KBM-7 (cell line): ENCODE results near the gene AGRN.
A peak's percentile ranks its signal among the peaks of the same experiment; 100 is the strongest.
"Not testable (repeated sequence)": the region's sequence is repeated elsewhere in the genome, so short reads cannot be mapped to it uniquely, and the experiment has no call there.

Experiments used
- DNase-seq: peaks from one replicate; pipeline ENCODE4 v3.0.0-alpha.2; 2015
- in situ Hi-C: fragments of 300-500 bp; cut with MboI; formaldehyde crosslinking; loops from 2 replicates; pipeline ENCODE4 v1.14.3; 2020; ENCODE audit warnings: low sequenced_read_pairs, low pct_unique_long_range_greater_than_20kb, mixed read lengths

The AGRN gene

GRCh38 chr1:1058088-1058905 lies 38.4 kb downstream of the AGRN start:
- no peak for DNase-seq
- in situ Hi-C loops, result no loop called here

DNA sequence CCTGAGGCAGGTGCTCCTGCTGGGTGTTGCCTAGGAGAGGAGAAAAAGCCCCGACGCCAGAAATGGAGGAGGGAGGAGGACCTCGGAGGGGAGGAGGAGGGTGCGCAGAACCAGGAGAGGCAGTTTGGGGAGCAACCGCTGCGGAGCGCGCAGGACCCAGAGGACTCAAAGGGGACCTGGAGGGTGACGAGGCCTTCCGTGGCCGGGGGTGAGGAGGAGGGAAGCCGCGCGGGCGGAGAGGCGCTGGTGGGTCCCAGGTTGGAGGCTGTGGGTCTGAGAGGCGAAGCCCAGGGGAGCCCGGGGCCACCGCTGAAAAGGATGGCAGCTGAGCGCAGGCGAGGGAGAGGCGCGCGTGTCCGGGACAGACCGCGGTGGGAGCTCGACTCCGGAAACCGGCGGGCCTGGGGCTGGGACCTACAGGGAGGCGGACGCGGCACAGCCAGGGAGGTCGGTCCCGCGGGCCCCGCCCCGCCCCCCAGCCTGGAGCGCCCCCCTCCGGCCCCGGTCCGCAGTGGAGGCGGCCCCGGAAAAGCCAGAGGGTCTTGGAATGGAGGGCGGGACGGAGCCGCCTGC lies 39.1 kb downstream of the AGRN start:
- DNase-seq, result no peak
- in situ Hi-C loops, result no loop called here

DNA sequence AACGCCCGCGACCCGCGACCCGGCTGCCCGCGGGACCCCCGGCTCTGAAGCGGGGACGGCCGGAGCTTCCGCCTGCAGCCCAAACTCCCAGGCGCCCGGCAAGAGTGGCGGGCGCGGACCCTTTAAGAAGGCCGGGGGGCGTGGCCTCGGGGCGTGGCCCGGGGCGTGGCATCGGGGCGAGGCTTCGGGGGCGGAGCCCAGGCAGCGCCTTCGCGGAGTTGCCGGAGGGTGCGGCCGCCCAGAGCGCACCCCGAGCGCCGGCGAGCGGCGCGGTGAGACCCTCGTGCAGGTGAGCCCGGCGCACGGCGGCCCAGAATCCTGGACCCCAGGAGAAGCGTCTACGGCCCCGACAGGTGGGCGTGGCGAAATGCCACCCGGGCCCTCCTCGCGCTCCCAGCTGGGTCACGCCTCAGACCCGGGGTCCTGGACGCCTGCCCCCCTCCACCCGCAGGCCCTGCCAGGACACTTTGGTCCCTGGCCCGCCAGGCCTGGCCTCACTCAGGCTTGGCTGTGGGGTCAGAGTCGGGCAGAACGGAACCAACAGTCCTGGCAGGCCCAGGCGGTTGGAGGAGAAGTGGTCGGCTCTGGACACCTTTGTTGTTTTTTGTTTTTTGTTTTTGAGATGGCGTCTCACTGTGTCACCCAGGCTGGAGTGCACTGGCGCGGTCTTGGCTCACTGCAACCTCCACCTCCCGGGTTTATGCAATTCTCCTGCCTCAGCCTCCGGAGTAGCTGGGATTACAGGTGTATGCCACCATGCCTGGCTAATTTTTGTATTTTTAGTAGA lies 39.8 kb downstream of the AGRN start:
- peak; percentile 81 for DNase-seq
- in situ Hi-C loops, result no loop called here

GRCh38 chr1:1060281-1061000 lies 40.5 kb downstream of the AGRN start:
- in situ Hi-C loops, result no loop called here
- DNase-seq, result no peak

- no peak for DNase-seq
- in situ Hi-C loops, result no loop called here
Observed at GRCh38 chr1:1061682-1062345, 41.9 kb downstream of the AGRN start.

- DNase-seq, result no peak
- in situ Hi-C loops, result no loop called here
Observed at GRCh38 chr1:1062348-1063163, 42.6 kb downstream of the AGRN start.

- in situ Hi-C loops, result no loop called here
- no peak for DNase-seq
Observed at GRCh38 chr1:1063261-1063944, 43.5 kb downstream of the AGRN start.

DNA sequence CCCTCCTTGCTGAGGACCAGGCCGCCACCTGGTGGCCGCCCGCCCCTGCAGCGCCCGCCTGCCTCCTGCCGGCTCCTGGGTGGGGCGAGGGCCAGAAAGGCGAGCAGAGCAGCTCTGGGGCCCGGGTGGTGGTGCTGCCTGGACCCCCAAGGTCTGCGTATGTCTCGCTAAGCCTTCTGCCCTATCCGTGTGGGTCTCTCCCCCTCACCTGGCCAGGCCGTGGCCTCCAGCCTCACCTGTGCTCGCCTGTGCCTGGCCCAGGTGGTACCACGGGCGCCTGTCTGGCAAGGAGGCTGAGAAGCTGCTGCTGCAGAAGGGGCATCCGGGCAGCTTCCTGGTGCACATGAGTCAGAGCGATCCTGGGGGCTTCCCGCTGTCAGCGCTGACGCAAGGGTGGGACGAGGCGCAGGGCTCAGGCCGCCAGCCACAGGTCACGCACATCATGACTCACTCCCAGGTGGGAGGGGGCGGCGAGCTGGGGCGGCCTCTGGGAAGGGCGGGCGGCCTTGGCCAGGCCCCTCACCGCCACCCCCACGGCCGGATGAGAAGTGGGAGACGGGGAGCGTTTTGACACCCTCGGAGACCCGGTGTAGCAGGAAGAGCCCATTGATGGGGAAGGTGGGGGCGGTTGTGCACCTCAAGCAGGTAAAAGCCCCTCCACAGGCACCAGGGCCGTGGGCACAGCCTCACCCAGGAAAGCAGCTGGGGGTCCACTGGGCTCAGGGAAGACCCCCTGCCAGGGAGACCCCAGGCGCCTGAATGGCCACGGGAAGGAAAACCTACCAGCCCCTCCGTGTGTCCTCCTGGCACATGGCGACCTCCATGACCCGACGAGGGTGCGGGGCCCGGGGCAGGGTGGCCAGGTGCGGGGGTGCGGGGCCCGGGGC lies 44.3 kb downstream of the AGRN start:
- in situ Hi-C loops, result no loop called here
- DNase-seq, result peak; percentile 72

DNA sequence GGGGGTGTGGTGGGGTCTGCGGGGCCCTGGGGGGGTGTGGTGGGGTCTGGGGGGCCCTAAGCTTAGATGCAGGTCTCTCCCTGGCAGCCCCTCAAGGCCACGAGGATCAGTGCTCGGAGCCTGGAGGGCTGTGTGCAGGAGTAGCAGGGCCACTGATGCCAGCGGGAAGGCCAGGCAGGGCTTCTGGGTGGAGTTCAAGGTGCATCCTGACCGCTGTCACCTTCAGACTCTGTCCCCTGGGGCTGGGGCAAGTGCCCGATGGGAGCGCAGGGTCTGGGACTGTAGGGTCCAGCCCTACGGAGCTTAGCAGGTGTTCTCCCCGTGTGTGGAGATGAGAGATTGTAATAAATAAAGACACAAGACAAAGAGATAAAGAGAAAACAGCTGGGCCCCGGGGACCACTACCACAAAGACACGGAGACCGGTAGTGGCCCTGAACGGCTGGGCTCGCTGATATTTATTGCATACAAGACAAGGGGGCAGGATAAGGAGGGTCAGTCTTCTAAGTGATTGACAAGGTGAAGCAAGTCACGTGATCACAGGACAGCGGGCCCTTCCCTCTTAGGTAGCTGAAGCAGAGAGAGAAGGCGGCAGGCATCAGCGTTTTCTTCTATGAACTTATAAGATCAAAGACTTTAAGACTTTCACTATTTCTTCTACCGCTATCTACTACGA lies 45.5 kb downstream of the AGRN start:
- no peak for DNase-seq
- in situ Hi-C loops, result no loop called here

GRCh38 chr1:1065940-1066304 lies 46.0 kb downstream of the AGRN start:
- DNase-seq, in situ Hi-C loops: not testable (repeated sequence)

GRCh38 chr1:1066403-1067283 lies 46.7 kb downstream of the AGRN start:
- DNase-seq, result no peak
- in situ Hi-C loops, result no loop called here

DNA sequence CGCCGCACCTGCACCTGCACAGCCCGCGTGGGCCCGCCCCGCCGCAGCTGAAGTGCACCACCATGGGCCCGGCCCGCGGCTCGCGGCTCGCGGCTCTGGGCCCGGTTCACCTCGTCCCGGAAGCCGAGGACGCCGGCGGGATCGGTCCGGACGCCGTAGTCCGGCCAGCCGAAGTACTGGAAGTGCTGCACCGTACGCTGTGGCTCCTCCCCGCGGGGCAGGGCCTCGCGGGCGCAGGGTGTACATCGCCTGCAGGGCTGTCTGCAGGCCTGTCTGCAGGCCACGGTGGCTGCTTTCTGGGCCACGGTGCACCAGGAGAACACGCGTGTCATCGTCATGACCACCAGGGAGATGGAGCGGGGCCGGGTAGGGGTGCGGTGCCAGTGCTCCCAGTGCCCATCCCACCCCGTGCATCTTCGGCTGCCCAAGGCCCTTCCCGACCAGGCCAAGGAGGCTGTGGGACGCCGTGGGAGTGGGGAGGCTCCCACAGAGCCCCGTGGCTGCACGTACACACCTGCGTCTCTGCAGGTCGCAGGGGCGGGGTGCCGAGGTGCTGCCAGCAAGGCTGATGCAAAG lies 47.5 kb downstream of the AGRN start:
- DNase-seq, result no peak
- in situ Hi-C loops, result no loop called here

DNA sequence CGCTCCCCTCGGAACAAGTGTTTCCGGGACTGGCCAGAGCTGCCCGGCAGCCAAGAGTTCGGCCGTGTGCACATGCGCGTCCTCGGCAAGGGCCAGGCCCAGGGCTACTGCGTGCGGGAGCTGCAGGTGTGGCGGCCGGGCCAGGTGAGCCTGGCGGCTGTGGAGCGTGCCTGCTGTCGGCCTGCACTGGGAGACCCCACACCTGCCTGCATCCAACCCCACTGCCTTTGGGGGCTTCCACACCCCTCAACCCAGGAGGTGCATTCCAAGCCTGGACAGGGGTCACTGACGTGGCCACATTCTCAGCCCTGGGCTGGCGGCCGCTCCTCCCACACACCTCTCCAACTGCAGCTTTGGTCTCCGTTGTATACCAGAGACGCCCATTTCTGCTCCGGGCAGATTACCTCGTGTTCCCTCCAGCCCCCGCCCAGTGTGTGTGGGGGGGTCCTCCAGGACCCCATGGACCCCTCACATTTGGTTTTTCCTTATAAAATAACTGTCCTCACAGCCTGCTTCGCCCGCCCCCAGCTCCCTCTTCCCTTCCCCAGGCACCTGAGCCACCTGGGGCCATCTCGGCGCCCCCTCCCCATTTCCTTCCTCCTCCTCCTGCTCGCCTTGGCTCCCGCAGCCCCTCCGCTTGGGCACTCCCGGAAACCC lies 48.1 kb downstream of the AGRN start:
- no peak for DNase-seq
- in situ Hi-C loops, result no loop called here

DNA sequence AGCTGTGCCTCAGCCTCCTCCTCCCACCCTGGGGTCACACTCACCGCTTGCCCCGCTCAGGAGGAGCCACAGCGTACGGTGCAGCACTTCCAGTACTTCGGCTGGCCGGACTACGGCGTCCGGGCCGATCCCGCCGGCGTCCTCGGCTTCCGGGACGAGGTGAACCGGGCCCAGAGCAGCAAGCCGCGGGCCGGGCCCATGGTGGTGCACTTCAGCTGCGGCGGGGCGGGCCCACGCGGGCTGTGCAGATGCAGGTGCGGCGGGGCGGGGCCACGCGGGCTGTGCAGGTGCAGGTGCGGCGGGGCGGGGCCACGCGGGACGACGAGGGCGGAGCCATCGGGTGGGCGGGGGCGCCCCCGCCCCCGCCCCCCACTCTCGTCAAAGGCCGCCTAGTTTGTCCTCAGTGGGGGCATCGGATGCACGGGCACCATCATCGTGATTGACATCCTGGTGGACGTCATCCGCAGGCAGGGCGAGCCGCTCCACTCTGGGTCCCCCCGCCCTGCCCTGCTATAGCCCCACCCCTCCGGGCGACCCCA lies 48.7 kb downstream of the AGRN start:
- no peak for DNase-seq
- in situ Hi-C loops, result no loop called here
